GM04504 (cell line): ENCODE results near the gene ITPK1.

ENCODE experiments used
- DNase-seq: peaks from one replicate; pipeline ENCODE4 v3.0.0-alpha.2; 2012; ENCODE audit warnings: low read depth

Gene ITPK1

DNA sequence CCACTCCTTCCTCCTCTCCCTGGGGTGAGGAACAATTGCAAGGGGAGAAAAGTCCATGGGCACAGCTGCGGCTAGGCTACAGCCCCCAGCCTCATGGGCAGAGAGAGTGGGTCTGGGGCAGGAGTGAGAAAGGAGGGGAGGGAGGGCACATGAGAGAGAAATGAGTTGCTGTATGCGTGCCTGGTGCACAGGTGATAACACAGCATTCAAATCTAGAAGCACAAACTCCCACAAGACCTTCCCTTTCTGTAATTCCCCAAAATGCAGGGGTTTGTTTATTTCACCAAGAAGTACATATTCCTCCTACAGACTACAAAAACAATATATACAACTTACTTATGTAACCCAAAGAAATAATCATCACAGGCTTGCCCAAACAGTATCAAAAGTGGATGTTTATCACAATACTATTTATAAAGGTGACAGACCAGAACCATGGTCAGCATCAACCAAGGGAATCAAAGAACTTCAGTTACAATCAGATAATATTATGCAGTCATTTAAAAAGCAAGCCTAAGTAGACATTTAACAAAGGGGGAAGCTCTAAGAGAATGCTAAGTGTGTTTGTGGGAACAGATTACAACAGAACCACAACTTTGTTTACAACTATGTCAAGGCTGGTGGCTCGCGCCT lies 54.2 kb downstream of the ITPK1 start:
- DNase-seq = no peak

DNA sequence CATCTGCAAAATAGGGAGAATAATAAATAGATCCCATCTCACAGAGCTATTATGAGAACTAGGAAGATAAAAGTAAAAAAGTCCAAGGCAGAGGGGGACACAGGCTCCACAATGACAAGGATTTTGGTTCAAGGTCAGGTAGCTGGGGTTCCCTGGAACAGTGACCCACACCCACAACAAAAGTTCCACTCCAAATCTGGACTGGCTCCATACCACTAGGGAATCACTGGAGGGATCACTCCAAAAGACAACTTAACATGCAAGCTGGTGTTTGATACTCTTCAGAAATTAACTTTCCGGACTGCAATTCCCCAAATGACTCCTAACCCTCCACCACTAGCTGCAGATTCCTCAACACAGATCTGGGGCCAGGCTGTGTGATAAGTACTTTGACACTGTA lies 54.9 kb downstream of the ITPK1 start:
- DNase-seq = no peak

DNA sequence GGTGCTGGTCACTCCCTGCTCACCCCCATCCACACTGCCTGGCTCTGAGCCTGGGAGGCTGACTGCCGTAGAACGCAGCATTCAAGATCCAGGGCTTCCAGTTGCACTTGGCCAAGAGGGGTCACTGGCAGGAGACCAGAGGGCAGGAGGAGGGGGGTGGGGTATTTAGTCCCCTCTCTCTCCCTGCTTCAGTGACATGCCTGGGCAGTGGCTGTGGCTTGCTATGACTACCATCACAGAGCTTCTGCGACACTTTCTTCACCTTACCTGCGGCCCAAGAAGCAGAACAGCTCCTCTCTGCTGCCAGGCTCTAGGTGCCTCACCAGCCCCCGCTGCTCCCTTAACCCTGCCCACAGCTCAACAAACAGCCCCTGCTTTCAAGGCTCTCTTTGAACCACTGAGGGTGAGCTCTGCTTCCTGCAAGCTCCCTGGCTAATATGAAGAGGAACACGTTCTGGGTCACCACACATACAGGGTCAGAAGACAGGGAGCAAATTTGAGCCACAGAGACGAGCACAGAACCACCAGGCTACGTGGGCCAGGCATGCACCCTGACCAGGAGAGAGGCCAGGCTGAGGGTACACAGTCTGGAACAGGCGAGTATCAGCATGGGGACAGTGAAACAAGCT lies 55.7 kb downstream of the ITPK1 start:
- DNase-seq = no peak

DNA sequence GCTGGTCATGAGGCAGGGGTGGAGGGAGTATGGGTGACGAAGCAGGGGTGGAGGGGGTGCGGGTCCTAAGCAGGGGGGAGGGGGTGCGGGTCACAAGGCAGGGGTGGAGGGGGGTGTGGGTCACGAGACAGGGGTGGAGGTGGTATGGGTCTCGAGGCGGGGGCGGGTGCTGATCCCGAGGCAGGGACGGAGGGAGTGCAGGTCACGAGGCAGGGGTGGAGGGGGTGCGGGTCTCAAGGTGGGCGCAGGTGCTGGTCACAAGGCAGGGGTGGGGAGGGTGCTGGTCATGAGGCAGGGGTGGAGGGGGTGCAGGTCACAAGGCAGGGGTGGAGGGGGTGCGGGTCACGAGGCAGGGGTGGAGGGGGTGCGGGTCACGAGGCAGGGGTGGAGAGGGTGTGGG lies 56.5 kb downstream of the ITPK1 start:
- no peak for DNase-seq

- no peak for DNase-seq
Observed at GRCh38 chr14:93057586-93058280, 58.0 kb downstream of the ITPK1 start.

DNA sequence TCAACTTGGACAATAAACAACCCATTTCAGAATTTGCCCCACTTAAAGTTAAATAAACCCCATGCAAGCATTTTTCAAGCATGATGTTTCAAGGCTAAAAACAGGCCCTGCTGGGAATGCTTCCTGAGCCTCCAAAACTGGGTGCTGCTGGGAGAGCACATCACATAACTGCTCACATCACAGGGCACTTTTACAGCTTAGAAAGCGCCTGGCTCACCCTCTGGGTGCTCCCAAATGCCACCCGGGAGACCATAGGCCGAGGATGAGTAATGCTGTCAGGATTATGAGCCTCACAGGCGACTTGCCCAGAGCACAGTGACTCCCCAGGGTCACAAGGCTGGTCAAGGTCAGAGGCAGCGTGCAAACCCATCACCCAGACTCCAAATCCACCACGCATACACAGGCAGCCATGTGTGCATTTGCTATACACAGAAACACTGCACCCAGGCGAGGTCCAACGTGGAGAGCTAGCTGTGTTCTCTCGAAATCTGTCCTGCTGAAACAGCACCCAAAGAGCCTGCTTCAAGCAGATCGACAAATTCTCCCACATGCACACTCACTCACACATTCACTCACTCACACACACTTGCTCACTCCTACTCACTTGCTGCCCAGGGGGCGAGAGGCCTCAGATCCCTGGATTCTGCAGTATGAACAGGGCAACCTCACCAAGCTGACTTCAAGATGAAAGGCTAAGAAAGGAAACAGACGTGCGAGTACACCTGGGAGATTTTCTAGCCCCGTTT lies 58.7 kb downstream of the ITPK1 start:
- DNase-seq = no peak

- peak; percentile 41 for DNase-seq
Observed at GRCh38 chr14:93056166-93056839, 59.4 kb downstream of the ITPK1 start.

GRCh38 chr14:93055651-93056115 lies 60.0 kb downstream of the ITPK1 start:
- no peak for DNase-seq

- no peak for DNase-seq
Observed at GRCh38 chr14:93054876-93055275, 60.8 kb downstream of the ITPK1 start.

DNA sequence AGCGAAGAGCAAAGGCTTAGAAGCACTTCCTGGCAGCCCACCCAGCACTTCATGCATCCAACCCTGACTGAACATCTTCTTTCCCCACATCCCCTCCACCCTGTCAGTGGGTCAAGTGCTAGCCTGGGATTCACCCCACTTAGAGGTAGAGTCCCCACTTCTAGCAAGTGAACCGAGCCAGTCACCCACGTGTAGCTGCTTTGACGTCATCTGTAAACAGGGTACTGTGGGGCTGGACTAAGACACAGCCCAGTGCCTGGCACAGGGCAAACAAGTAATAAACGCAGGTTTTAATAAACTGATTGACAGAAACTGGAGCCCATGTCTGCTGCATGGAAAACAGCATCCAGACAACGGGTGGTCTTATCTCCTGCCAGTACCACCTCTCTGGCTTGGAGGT lies 61.7 kb downstream of the ITPK1 start:
- no peak for DNase-seq

DNA sequence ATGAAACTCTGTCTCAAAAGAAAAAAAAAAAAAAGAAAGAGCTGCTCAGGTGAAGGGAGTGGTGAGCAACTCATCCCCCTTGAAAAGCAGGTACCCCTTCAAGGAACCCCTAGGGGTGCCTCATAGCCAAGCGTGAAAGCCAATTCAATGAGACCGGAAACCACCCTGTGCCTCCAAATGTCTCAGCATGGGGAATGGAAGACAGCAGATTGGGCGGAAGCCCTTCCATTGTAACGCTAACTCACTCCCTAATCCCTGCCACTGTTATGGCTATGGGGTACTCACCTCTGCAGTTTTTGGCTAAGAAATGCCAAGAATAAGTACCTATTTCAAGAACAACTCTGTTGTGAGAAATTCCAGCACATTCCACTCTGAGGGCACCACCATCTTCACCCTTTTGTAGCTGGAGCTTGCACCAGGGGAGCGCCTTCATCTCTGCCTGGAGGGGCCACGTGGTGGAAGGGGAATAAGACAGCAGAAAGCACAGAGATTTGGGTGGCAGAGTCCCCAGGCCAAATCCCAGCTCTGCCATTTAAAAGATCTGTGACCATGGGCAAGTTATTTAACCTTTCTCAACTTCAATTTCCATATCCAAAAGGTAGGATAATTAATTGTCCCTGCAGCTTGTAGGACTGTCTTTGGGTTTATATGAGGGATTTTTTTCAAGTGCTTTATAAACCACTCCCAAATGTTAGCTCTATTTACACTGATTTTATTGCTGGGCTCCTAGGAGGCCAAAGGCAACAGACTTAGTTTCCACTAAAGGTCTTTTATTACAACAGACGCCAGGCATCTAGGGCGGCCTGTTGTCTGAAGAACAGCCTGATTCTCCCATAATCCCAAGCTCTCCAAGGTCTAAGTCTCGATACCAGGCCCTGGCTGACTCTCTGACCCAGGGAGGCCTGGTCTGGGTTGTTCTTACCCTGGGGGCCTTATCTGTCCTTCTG lies 63.9 kb downstream of the ITPK1 start:
- no peak for DNase-seq

DNA sequence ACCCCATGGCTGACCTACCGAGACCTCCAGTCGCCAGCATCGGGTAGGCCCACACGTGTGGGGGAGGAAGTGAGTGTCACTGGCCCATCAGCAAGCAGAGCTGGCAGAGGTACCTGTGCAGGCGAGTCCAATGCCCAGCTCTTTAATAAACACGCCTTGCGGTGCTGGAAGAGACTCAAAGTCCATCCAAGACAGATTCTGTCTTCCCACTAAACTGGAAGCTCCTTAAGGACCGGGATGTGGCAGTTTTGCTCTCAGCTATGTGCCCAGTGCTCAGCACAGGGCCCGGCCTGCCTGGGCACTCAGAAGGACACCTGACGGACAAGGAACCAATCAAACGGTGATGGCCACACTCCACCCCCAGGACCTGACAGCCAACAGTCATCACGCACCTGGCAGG lies 65.0 kb downstream of the ITPK1 start:
- no peak for DNase-seq

GRCh38 chr14:93049867-93050331 lies 65.8 kb downstream of the ITPK1 start:
- DNase-seq = no peak

- no peak for DNase-seq
Observed at GRCh38 chr14:93049315-93049714, 66.4 kb downstream of the ITPK1 start.

- no peak for DNase-seq
Observed at GRCh38 chr14:93048843-93049242, 66.9 kb downstream of the ITPK1 start.

DNA sequence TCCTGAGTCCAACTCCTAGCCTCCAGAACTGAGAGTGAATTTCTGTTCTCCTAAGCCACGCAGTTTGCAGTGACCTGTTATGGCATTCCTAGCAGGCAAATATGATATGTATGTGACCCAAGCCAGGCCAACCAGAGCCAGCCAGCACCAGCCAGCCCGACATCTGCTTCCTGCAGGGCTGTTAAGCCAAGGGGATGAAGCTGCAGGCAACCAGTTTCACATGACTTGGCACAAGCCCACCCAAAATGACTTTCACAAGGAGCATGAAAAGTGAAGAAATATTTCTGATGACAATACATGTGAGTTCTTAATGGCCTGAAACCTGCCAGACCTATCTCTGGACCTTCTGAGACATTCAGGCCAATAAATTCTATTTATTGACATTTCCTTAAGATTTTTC lies 68.1 kb downstream of the ITPK1 start:
- peak; percentile 8 for DNase-seq

- no peak for DNase-seq
Observed at GRCh38 chr14:93047157-93047556, 68.6 kb downstream of the ITPK1 start.

DNA sequence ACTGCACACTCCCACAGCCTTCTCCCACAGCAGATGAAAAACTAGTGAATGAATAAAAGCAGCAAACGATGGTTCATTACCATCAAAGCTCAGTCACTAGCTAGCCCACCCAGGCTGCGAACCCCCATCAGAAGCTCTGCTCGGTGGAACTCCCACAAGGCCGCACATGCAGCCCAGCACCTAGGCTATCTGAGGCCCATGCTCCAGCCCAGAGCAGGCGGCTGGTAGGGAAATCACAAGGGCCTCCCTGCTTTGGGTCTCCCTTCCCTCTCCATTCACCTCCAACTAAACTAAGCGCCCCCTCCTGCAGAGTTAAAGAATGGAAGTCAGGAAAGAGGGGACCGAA lies 69.0 kb downstream of the ITPK1 start:
- DNase-seq = no peak

- peak; percentile 22 for DNase-seq
Observed at GRCh38 chr14:93045965-93046704, 69.6 kb downstream of the ITPK1 start.

DNA sequence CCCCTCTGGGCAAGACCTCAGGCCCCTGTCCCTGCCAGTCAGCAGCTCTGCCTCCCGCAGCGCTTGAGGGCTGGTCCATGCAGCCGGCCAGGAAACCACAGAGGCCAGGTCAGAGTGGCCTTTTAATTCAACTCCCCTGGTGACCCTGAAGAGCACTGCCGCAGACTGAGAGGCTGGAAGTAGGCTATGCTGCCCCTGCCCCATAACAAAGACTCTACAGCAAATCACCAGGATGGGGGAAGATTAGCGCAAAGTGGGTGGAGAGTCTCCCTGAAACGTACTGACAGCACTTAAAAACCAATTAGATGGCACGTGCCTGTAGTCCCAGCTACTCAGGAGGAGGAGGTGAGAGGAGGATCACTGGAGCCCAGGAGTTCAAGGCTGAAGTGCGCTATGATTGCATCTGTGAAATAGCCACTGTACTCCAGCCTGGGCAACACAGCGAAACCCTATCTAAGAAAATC lies 70.5 kb downstream of the ITPK1 start:
- DNase-seq = no peak
